ENCODE results near the gene PAK6. TPM values are rescaled to one million over a fixed set of nuclear protein-coding genes. Genes with fewer than 3 reads are reported as not detected.
A peak's percentile ranks its signal among the peaks of the same experiment; 100 is the strongest.

Gene PAK6
- total RNA-seq, 2 donors from 2014 or later: 7.7 to 9.1 TPM

DNA sequence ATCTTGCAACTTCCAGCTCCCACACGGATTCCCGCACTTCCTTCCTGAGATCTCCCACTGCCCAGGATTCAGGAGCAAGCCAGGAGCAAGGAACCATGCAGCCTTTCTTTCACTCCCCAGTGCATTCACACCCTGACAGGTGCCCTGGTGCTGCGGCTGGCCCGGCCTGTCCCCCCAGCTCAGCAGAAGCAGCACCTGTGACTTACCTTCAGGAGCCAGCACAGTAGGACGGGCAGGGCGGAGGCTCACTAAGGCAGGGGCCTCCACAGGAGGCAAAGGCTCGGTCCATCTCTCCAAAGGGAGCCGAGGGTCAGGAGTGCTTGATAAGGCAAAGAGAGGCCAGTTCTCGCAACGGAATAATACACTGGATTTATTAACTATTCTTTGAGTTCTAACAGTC is 39.2 kb downstream of the PAK6 start:
- no peak overlapping the region for H3K27ac ChIP-seq (ENCODE audit: low read depth, low read length)
- H3K9me3 Mint-ChIP-seq: no peaks in the 10 kb centered on the region

DNA sequence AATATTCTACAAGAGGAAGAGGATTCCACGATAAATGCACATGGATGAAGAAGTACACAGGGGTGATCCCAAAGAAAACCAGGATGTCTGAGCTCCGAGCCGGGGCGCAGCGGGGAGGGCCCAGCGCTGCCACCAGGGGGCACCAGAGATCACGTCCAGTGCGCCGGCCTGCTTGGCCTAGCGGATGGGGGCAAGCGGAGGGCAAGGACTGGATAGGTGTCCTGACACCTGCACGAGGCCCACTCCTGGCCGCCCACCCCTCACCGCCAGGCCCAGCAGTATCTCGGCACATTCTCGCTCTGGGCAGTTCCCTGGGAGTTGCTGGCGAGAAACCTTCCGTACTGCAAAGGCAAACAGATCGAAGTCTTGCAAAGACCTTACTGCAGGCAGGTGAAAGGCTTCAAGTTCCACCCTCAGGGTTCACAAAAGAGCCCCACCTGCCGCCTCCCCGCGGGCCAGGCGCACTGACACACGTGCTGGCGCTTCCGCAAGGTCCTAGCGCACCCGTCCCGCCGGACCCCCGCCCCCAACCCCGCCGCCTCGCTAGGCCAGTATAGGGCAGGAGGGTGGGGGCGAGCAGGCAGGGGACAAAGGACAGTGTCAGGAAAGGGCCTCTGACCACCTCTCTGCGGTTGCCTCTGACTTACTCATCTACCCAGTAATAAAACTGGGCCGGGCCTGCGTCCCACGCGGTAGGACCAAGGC is 40.7 kb downstream of the PAK6 start:
- Histone ChIP-seq H3K9ac (ENCODE audit: extremely low read depth, low read length, poor library complexity, severe bottlenecking) (no peak overlapping the region), H3K4me1 (ENCODE audit: control insufficient read depth, insufficient read depth, low read length) (no peaks in the 10 kb centered on the region), H3K27me3 (ENCODE audit: control insufficient read depth, insufficient read depth, low read length, poor library complexity, severe bottlenecking) (peaks cover 68% of the 10 kb centered on the region), H3K36me3 (ENCODE audit: control insufficient read depth, insufficient read depth, low read length) (no peaks in the 10 kb centered on the region), H3K9me3 (ENCODE audit: control insufficient read depth, low read length) (no peaks in the 10 kb centered on the region), H3K27ac (ENCODE audit: low read depth, low read length) (no peak overlapping the region), H3K4me3 (ENCODE audit: low read length) (no peak overlapping the region)
- H3K4me1 Mint-ChIP-seq: peaks cover 16% of the 10 kb centered on the region
- H3K36me3 Mint-ChIP-seq (ENCODE audit: low read depth): peaks cover 2% of the 10 kb centered on the region
- peaks cover 67% of the 10 kb centered on the region for H3K27me3 Mint-ChIP-seq (ENCODE audit: insufficient read depth)
- H3K9me3 Mint-ChIP-seq: no peaks in the 10 kb centered on the region
- no peak overlapping the region for H3K27ac Mint-ChIP-seq
- TF ChIP-seq, protein P1, sequence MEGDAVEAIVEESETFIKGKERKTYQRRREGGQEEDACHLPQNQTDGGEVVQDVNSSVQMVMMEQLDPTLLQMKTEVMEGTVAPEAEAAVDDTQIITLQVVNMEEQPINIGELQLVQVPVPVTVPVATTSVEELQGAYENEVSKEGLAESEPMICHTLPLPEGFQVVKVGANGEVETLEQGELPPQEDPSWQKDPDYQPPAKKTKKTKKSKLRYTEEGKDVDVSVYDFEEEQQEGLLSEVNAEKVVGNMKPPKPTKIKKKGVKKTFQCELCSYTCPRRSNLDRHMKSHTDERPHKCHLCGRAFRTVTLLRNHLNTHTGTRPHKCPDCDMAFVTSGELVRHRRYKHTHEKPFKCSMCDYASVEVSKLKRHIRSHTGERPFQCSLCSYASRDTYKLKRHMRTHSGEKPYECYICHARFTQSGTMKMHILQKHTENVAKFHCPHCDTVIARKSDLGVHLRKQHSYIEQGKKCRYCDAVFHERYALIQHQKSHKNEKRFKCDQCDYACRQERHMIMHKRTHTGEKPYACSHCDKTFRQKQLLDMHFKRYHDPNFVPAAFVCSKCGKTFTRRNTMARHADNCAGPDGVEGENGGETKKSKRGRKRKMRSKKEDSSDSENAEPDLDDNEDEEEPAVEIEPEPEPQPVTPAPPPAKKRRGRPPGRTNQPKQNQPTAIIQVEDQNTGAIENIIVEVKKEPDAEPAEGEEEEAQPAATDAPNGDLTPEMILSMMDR (conservative IDR thresholded peaks at IDR 0.05): peak; percentile 99
- peak; percentile 95 for DNase-seq
- 10 to 14% methylated on average over 34 to 40 of the region's 40 CpGs for WGBS, 2 experiments (ENCODE audit: insufficient coverage in 1 of 2, insufficient read length in 1 of 2)
- no peak overlapping the region for H3K4me3 Mint-ChIP-seq

More for the DNA sequence above, 39.2 kb downstream of the PAK6 start:
- H3K27ac Mint-ChIP-seq: no peak overlapping the region
- H3K27me3 Mint-ChIP-seq (ENCODE audit: insufficient read depth): peaks cover 53% of the 10 kb centered on the region
- no peak overlapping the region for H3K4me3 Mint-ChIP-seq
- Histone ChIP-seq H3K36me3 (ENCODE audit: control insufficient read depth, insufficient read depth, low read length) (no peaks in the 10 kb centered on the region), H3K9ac (ENCODE audit: extremely low read depth, low read length, poor library complexity, severe bottlenecking) (no peak overlapping the region), H3K4me3 (ENCODE audit: low read length) (no peak overlapping the region), H3K4me1 (ENCODE audit: control insufficient read depth, insufficient read depth, low read length) (no peaks in the 10 kb centered on the region), H3K27me3 (ENCODE audit: control insufficient read depth, insufficient read depth, low read length, poor library complexity, severe bottlenecking) (peaks cover 52% of the 10 kb centered on the region), H3K9me3 (ENCODE audit: control insufficient read depth, low read length) (no peaks in the 10 kb centered on the region)
- DNase-seq: no peak
- 79 to 83% methylated on average over 1 to 10 of the region's 10 CpGs for WGBS, 2 experiments (ENCODE audit: insufficient coverage in 1 of 2, insufficient read length in 1 of 2)
- H3K4me1 Mint-ChIP-seq: peaks cover 16% of the 10 kb centered on the region
- TF ChIP-seq, protein P1 (conservative IDR thresholded peaks at IDR 0.05): no peak
- peaks cover 6% of the 10 kb centered on the region for H3K36me3 Mint-ChIP-seq (ENCODE audit: low read depth)

DNA sequence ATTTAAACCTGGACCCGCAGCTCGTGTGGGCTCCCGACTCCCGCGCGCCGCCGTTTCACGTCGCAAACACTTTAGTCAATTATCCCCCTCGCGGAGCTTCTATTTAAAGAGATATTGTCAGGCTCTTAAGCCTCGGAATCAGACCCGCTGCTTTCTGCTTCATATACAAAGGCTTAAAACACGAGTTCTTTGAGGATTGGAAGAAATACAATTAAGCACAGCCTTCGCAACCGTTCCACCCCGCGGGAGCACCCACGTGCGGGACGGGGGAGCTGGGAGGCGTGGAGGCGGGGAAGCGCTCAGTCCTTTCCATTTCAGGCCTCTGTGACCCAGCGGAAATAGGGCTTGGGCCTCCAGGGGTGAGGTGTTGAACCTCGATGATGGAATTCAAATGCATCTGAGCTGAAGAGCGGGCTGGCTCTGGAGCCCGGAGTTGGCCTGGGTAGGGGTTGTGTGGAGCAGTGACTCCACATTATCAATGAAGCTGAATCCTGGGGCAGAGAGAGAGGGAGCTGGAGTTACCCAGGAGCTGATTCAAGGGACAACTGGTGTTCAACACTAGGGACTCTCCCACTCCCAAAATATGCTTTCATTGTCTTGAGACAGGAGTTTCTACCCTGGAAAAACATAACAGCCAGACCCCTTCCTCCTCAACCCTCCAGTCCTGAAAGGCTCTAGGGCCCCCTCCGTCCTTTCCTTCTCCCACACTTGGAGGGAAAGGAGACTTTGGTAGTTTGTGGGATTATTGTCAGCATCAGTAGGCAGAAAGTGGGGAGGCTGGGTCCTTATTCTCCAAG is 41.6 kb downstream of the PAK6 start:
- no peaks in the 10 kb centered on the region for H3K36me3 ChIP-seq (ENCODE audit: control insufficient read depth, insufficient read depth, low read length)
- peak; percentile 77 for DNase-seq
- Mint-ChIP-seq H3K36me3 (ENCODE audit: low read depth) (no peaks in the 10 kb centered on the region), H3K4me3 (no peak overlapping the region), H3K27me3 (ENCODE audit: insufficient read depth) (peaks cover 76% of the 10 kb centered on the region), H3K4me1 (peaks cover 14% of the 10 kb centered on the region), H3K9me3 (no peaks in the 10 kb centered on the region), H3K27ac (no peak overlapping the region)
- H3K27ac ChIP-seq (ENCODE audit: low read depth, low read length): no peak overlapping the region
- 21% methylated on average over 21 to 29 of the region's 30 CpGs for WGBS, 2 experiments (ENCODE audit: insufficient coverage in 1 of 2, insufficient read length in 1 of 2)
- no peak overlapping the region for H3K4me3 ChIP-seq (ENCODE audit: low read length)
- no peak overlapping the region for H3K9ac ChIP-seq (ENCODE audit: extremely low read depth, low read length, poor library complexity, severe bottlenecking)
- no peaks in the 10 kb centered on the region for H3K4me1 ChIP-seq (ENCODE audit: control insufficient read depth, insufficient read depth, low read length)
- H3K27me3 ChIP-seq (ENCODE audit: control insufficient read depth, insufficient read depth, low read length, poor library complexity, severe bottlenecking): peaks cover 76% of the 10 kb centered on the region
- H3K9me3 ChIP-seq (ENCODE audit: control insufficient read depth, low read length): no peaks in the 10 kb centered on the region
- TF ChIP-seq, protein P1 (conservative IDR thresholded peaks at IDR 0.05): no peak
